HG02973 (cell line): ENCODE data around the gene UFD1.

Experiments
- ATAC-seq: cut with Tn5 transposase; IDR thresholded peaks from one replicate; pipeline ENCODE4 v1.9.1; 2021; ENCODE audit warnings: moderate library complexity; ENCODE audit not compliant: unreplicated experiment

The UFD1 gene

GRCh38 chr22:19402642-19403191 is 76.3 kb downstream of the UFD1 start:
- no peak for ATAC-seq

GRCh38 chr22:19401483-19401882 is 77.5 kb downstream of the UFD1 start:
- ATAC-seq: no peak

DNA sequence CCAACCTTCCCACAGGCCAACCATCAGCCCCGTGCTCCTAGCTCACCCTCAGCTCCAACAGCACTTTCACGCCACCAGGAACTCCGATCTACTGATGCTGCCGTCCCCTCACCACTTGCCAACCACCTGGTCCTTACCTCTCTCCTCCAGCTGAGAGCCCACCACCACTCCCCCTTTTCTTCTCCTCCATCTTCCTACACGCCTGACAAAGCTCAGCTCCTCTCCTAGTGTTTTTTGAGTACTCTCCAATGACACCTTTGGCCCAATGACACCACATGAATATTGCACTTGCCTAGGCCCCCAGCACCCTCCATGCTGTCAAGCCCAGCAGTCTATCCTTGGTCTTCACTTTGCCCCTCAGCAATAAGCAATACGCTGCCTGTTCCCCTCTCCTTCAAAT is 78.1 kb downstream of the UFD1 start:
- ATAC-seq: no peak
